NCI-H2227 (cell line): ENCODE data around the gene PABPN1.

ENCODE experiments used
- DNase-seq: peaks from one replicate; lab custom pipeline; 2025; ENCODE audit not compliant: unreplicated experiment; lab: John Stamatoyannopoulos, UW

PABPN1 gene

DNA sequence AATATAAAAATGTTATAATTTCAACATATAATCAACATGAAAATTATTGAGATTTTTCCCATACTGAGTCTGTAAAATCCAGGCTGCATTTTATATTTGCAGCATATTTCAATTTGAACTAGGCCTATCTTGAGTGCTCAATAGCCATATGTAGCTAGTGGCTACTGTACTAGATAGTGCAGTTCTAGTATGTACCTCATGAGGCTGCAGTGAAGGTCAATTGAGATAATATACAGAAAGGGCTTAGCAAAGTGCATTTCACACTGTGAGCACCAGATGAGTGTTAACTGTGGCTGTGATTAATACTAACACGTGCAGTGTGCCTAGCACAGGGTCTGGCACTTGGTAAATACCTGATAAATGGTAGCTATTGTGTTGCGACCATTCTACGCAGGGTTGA, 36.8 kb downstream of the PABPN1 start:
- no peak for DNase-seq

DNA sequence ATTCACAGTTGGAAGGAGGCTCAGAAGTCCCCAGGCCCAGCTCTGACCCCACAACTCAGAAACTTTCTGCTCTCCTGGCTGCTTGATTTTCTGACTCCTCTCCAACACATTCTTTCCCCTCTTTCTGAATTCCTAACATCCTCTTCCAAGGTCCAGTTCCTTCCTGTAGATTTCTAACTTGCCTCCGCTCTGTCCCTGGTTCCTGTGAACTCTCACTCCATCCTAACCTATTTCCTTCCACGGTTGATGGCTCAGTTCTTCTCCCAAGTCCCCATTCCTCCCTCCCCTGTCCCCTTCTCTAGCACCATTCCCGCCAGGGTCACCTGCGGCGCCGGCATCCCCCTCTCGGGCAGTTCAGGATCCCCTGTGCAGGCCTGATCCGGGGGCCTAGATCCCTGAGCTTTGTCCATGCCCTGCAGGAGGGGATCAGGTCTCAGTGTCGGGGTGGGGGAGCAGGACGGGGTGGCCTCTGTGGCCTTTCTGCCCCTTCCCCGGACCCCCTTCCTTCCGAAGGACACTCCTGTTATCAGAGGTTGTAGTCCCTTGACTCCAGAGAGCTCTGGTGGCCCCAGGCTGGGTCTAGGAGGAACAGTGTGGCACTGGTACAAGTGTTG, 37.4 kb downstream of the PABPN1 start:
- DNase-seq: no peak

DNA sequence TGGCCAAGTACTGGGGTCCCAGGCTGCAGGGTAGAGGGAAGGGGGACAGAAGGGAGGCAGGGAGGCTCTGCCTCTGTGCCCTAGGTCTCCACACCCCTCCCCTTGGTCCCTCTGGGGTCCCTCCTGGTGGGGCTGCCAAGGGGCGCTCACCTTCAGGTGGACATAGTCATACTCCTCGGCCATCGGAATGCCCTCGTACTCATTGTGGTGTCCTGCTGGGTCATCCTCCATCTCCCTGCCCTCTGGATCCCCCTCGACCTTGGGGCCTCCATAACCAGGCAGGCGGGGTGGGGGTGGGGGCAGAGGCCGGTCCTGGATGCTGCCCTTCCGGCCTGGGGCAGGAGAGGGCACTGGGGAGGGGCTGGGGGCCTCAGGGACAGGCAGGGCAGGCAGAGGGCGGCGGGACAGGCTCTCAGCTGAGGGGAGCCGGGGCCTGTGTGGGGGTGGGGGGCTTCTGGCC, 37.9 kb downstream of the PABPN1 start:
- no peak for DNase-seq

DNA sequence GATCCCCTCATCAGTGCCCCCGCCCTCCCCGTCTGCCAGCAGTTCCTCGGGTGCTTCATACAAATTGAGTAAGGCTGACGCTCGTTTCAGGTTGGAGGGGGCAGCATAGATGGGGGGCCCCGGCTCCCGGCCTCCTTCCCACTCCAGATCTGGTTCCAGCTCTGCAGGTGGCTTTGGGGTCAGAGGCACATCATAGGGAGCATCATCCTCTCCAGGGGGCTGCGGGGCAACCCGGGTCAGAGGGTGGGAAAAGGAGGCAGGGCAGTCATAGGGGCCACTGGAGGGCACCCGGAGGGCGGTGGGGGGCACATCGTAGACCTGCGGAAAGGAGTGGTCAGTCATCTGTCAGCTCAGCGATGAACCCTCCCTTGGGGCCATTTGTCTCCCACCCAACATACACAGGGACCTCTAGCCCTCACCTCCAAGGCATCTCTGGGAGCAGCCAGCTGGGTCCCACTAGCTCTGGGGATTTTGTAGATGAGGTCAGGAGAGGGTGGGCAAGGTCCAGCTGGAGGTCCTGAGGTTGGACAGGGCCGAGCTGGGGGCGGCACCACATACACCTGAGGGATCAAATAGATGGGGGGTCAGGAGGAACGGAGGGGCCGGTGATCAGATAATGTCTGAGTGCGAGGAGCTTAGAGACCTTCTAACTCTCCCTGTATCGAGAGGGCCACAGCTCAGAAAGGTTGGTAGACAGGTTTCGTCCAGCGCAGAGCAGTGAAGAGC, 38.6 kb downstream of the PABPN1 start:
- DNase-seq: no peak

DNA sequence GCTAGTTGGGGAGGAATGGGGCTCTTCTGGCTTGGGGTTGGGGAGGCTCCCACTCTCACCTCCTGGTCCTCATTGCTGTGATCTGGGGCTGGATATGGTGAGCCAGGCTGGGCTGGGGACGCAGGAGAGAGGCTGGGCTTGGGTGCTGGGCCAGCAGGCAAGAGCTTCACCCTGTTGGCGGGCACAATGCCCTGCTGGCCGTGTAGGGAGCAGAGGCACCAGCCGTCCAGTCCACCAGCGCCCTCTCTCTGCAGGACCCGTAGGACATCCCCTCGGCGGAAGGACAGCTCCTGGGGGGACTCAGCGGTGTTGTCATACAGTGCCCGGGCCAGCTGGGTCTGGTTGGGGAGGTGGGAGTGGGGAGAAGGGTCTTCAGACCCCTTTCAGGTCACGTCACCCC, 39.2 kb downstream of the PABPN1 start:
- no peak for DNase-seq

DNA sequence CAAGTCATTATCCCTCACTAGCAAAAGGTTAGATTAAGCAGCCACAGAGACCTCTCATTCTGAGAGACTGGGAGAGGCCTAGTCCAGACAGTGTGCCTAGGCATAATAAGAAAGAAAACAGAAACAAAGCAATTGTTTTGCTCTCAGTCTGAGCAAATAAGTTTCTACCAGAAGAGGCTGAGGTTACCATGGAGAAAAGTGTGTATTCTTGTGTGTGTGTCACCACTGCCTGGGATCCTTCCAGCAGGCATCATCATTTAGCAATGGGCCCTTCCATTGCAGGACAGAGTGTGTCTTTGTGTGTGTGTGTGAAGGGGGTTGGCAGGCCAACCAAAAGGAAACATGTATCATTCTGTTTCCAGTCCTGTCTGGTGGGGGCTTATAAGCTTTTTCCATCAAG, 40.1 kb downstream of the PABPN1 start:
- no peak for DNase-seq

DNA sequence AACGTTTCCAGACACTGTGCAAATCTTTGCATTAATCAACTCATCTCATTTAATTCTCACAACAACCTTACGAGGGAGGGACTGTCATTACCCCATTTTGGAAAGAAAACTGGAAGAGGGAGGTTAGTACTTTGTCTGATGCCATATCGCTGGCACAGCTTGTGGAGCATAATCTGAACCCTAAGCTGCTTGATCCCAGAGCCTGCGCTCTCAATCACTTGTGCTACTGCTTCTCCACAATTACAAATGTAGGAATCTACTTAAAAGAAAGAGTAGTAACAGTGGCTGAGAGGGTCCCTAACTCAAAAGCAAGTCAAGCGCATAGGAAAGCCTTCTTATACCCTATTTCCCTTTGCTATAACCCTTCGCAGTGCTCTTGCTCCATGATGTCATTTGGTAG, 40.5 kb downstream of the PABPN1 start:
- DNase-seq: no peak

DNA sequence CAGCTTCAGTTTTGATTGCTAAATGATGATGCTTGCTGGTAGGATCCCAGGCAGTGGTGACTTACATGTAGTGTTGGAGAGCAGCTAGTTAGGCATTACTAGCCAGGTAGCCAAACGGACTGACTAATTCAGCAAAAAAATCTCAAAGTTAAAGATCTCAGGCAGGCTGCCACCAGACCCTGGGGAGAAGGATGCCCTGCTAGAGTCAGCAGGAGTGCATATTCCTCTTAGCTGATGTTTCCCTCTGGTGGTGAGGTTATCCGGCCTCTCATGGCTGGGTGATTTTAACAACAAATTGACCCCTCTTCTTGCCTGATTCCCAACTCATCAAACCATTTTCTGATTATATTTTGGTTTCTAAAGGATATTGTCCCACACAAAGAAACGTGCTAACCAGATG, 40.9 kb downstream of the PABPN1 start:
- DNase-seq: no peak

DNA sequence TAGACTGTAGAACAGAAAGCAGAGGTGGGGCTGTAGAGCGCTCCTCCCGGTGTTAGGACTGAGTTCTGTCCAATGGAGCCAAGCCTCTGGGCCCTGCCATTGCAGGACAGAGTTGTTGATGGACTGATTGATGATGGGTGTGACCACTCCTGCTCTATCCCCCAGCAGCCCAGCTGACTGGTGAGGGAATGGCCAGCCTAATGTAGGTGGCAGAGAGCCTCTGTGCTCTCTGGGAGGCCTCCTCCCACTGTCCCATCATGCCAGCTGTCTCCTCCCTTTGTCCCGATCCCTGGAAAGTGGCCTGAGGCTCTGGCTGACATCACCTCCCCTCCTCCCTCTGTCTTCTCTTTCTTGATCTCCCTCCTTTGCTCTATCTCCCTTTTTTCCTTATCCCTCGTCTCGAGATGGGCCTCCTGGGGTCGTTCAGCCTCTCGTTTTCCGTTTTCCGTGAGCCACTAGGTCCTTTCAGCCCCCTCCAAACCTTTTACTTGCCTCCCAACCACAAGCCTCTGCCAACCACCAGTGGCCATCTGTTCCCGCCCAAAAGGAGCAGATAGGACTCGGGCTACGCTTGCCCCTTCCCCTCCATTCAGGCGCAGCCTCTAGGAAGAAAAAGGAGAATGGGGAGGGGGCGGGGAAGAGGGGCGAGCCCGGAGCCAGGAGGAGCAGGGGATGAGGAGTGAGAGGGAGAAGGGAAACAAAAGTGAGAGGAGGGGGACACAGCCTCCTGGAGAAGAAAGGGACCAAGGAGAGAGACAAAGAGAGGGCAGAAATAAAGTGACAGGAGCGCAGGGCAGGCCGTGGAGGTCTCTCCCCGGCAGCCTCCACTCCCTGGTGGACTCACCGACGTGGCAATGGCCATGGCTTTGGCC, 43.1 kb downstream of the PABPN1 start:
- DNase-seq: no peak

DNA sequence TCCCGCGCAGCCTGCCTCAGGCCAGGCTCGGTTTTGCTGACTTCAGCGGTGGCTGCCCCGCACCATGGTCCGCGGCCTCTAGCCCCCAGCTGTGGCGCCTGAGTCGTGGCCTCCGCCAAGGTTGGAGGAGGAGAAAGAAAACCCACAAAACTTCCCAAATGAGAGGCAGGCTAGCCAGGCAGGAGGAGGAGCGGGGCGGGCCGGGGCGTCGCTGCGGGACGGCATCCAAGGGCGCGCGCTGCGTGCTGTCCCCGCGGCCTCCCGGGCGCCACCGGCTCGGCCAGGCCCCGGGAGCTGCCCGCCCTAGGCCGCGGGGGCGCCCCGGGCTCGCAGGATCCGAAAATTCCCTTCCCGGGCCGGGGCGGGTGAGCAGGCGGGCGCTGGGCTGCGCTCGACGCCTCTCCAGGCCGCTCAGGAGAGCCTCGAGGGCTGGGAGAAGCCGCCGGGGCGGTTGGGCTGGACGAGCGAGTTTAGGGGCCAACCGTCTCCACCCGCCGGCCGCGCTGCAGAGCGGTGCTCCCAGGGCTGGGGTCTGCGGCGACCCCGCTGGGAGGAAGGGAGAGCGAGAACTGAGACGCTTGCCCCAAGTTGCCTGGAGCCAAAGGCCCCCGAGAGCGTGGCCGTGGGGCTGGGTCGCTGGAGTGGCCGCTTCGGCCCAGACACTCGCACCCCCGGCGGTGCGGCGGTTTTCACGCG, 43.9 kb downstream of the PABPN1 start, which contains the start of gene EFS:
Gene EFS, minus strand, starts transcription at position 137 of the 696 bp plus-strand sequence. CDS start 147 bp downstream, outside the sequence.
- DNase-seq: no peak

DNA sequence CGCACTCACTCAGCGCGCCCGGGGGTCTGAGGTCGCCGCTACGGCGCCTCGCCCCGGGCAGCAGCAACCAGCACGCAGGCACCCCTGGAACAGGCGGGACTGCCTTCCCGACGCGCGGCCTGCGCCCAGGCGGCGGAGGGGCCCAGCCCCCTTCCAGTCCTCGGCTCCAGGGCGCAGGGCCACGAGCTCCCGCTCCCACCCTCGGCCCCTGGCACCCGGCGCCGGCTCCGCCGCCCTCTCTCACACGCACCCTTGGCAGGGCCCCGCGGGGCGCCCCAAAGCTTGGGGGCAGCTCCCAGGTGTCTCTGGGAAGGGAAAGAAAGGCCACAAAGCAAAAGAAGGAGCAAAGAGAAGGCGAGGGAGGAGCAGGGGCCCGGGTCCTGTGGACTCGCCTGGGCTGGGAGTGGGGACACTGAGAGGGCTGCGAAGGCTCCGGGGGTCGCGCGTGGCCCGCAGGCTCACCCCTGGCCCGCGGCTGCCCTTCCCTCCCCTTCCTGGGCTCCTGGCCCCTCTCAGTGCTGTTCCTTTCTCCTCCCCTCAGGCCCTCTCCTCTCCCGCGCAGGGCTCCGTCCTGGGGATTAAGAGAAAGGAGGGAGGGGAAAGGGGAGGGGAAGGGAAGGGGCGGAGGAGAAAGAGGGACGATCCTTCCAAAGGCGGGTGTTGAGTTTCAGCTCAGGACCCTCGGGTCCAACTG, 44.6 kb downstream of the PABPN1 start:
- DNase-seq: peak; percentile 86

DNA sequence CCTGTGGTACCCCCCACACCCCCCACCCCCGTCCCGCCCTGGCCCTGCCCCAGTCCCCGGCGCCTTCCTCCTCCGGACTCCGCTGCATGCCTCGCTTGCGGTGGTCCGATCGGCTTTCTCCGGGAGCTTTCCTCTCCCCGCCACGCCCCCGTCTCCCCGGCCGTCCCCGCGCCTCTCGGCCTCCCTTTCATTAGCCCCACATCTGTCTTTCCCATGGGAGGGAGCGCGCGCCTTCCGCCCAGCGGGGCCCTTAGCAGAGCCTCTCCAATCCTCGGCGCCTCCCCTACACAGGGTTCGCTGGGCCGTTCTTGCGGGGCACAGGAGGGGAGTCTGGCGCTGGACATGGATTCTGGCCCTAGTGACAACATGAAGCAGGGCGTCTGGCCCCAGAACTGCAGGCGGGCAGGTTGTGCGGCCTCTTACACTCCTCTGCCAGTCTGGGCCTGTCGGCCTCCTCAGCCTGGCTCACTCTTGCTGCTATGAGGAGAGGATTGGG, 45.2 kb downstream of the PABPN1 start:
- DNase-seq: peak; percentile 86

DNA sequence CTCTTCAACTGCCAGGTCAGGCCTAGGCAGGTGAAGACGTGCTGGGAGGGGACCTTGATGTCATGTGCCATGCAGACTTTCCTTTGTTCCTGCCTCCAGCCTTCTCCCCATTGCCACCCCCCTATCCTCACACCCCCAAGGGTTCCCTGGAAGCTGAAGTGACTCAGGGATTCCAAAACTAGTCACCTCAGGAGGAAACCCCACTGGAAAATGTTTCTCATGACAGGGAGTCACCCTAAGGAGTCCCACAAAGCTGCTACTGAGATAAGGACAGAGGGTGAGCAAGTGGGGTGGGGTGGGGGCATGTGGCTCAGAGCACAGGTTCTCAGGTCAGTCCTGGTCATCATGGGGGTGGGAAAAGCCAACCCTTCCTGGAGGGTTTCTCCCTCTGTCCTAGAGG, 49.0 kb downstream of the PABPN1 start:
- DNase-seq: no peak

DNA sequence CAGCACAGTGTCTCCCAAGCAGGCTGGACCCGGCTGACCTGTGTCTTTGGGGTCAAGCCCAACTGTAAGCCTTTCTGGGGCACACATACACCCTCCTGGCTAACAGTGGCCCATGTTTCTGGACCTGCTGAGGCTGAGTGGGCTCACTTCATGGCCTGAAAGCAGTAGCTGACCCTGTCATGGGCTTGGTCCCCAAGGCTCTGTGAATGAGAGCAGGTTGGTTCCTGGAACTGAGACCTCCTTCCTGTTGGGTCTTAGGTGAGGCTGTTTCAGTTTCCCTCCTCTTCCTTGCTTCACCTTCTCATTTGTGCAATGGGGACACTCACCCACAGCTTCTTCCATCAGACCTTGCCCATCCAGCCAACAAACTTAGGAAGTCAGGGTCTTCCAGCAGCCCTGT, 50.6 kb downstream of the PABPN1 start:
- DNase-seq: no peak

DNA sequence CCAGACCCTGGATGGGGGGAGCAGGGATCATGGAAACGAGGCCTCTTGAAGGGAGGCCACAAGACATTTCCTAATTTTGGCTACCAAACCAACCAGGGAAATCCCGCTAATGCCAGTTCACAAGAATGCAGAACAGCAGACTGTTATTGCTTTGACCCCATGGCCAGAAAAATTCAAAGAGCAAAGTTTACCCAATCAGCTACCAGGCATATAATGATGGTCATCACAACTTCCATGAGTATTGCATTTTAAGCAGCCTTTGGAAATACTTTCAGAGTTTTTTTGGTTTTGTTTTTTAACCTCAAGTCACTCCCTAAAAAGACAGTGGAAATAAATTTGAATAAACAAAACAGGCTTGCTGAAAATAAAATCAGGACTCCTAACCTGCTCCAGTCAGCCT, 51.3 kb downstream of the PABPN1 start, which contains the start of gene IL25:
Gene IL25, plus strand, starts transcription at position 301 of the 400 bp plus-strand sequence.
- no peak for DNase-seq

DNA sequence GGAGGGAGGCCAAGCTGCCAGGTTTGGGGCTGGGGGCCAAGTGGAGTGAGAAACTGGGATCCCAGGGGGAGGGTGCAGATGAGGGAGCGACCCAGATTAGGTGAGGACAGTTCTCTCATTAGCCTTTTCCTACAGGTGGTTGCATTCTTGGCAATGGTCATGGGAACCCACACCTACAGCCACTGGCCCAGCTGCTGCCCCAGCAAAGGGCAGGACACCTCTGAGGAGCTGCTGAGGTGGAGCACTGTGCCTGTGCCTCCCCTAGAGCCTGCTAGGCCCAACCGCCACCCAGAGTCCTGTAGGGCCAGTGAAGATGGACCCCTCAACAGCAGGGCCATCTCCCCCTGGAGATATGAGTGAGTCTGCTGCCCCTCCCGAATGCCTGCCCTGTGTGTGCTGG, 51.8 kb downstream of the PABPN1 start:
- no peak for DNase-seq
